NCI-H2171 (cell line): Measurements from ENCODE around the gene CSNK1G3.

Source experiments
- DNase-seq: peaks from one replicate; lab custom pipeline; 2025; lab: John Stamatoyannopoulos, UW

Gene CSNK1G3

GRCh38 chr5:123647066-123647465, 135.1 kb downstream of the CSNK1G3 start:
- no peak for DNase-seq

GRCh38 chr5:123651234-123651633, 139.3 kb downstream of the CSNK1G3 start:
- DNase-seq: no peak

GRCh38 chr5:123659011-123659410, 147.0 kb downstream of the CSNK1G3 start:
- DNase-seq: no peak

- no peak for DNase-seq
Observed at GRCh38 chr5:123659495-123659894, 147.5 kb downstream of the CSNK1G3 start.

- no peak for DNase-seq
Observed at GRCh38 chr5:123664961-123665360, 153.0 kb downstream of the CSNK1G3 start.

- no peak for DNase-seq
Observed at GRCh38 chr5:123665822-123666371, 153.9 kb downstream of the CSNK1G3 start.
